PC-9 (cell line): ENCODE data around the gene RFPL4AL1.
"Not testable (repeated sequence)": the region's sequence is repeated elsewhere in the genome, so short reads cannot be mapped to it uniquely, and the experiment has no call there.

Experiments
- EZH2 ChIP-seq: fragments of 200-600 bp; sonication (generic); IDR thresholded peaks from 2 replicates; pipeline ENCODE4 v1.8.0; 2017; ENCODE audit warnings: antibody characterized with exemption, low read depth
- TF ChIP-seq, protein P1 (sequence below): fragments of 200-600 bp; sonication (generic); conservative IDR thresholded peaks from 2 replicates; pipeline ENCODE4 v1.6.1; 2017; ENCODE audit warnings: mixed run types, antibody characterized with exemption, mild to moderate bottlenecking, moderate library complexity

DNA sequence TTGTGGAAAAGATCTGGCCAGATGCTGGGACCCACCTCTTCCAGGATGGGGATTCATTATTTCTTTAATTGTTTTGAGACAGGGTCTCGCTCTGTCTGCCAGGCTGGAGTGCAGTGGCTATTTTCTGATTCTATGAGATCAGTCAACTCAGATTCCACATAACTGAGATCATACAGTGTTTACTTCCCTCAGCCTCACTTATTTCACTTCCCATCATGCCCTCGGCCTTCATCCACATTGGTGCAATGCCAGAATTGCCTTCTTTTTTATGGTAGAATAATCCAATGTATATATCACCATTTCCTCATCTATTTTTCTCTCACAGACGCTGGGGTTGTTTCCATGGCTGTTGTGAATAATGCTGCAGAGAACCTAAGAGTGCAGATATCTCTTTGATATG lies 714 bp downstream of the RFPL4AL1 start:
- TF ChIP-seq, protein P1, sequence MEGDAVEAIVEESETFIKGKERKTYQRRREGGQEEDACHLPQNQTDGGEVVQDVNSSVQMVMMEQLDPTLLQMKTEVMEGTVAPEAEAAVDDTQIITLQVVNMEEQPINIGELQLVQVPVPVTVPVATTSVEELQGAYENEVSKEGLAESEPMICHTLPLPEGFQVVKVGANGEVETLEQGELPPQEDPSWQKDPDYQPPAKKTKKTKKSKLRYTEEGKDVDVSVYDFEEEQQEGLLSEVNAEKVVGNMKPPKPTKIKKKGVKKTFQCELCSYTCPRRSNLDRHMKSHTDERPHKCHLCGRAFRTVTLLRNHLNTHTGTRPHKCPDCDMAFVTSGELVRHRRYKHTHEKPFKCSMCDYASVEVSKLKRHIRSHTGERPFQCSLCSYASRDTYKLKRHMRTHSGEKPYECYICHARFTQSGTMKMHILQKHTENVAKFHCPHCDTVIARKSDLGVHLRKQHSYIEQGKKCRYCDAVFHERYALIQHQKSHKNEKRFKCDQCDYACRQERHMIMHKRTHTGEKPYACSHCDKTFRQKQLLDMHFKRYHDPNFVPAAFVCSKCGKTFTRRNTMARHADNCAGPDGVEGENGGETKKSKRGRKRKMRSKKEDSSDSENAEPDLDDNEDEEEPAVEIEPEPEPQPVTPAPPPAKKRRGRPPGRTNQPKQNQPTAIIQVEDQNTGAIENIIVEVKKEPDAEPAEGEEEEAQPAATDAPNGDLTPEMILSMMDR, result not testable (repeated sequence)
- TF ChIP-seq EZH2, result not testable (repeated sequence)
